Measurements from ENCODE around the gene NRXN3.

The NRXN3 gene

GRCh38 chr14:78840898-78841297 is 670.7 kb downstream of the NRXN3 start:
- no peaks in the 10 kb centered on the region for H3K4me1 ChIP-seq (ENCODE audit: control insufficient read depth, insufficient read depth, low read length, unreplicated experiment)
- H3K4me3 ChIP-seq (ENCODE audit: low read depth, low read length): no peak overlapping the region

GRCh38 chr14:78847801-78848200 is 677.6 kb downstream of the NRXN3 start:
- no peak overlapping the region for H3K27ac ChIP-seq (ENCODE audit: low read depth, low read length)
- H3K27me3 ChIP-seq (ENCODE audit: insufficient read depth, low read length): peaks cover 22% of the 10 kb centered on the region; the same call in 1 of the 2 replicates
- H2AFZ ChIP-seq (ENCODE audit: low read length, unreplicated experiment): no peak overlapping the region
- H3K4me1 ChIP-seq (ENCODE audit: control insufficient read depth, insufficient read depth, low read length, unreplicated experiment): no peaks in the 10 kb centered on the region
- no peaks in the 10 kb centered on the region for H3K79me2 ChIP-seq (ENCODE audit: control insufficient read depth, insufficient read depth, low read length, unreplicated experiment)
- H3K36me3 ChIP-seq (ENCODE audit: insufficient read depth, low read length): no peaks in the 10 kb centered on the region
- no peak overlapping the region for H3K4me3 ChIP-seq (ENCODE audit: low read depth, low read length)

More at GRCh38 chr14:78840898-78841297, 670.7 kb downstream of the NRXN3 start:
- no peaks in the 10 kb centered on the region for H3K79me2 ChIP-seq (ENCODE audit: control insufficient read depth, insufficient read depth, low read length, unreplicated experiment)
- no peak overlapping the region for H2AFZ ChIP-seq (ENCODE audit: low read length, unreplicated experiment)
- H3K36me3 ChIP-seq (ENCODE audit: insufficient read depth, low read length): no peaks in the 10 kb centered on the region
- no peak overlapping the region for H3K27ac ChIP-seq (ENCODE audit: low read depth, low read length)
- peaks cover 36% of the 10 kb centered on the region for H3K27me3 ChIP-seq (ENCODE audit: insufficient read depth, low read length)

GRCh38 chr14:78848234-78848820 is 678.2 kb downstream of the NRXN3 start:
- no peaks in the 10 kb centered on the region for H3K4me1 ChIP-seq (ENCODE audit: control insufficient read depth, insufficient read depth, low read length, unreplicated experiment)
- H3K27me3 ChIP-seq (ENCODE audit: insufficient read depth, low read length): peaks cover 22% of the 10 kb centered on the region; the same call in 1 of the 2 replicates
- no peak overlapping the region for H2AFZ ChIP-seq (ENCODE audit: low read length, unreplicated experiment)
- no peaks in the 10 kb centered on the region for H3K79me2 ChIP-seq (ENCODE audit: control insufficient read depth, insufficient read depth, low read length, unreplicated experiment)
- H3K4me3 ChIP-seq (ENCODE audit: low read depth, low read length): no peak overlapping the region
- H3K27ac ChIP-seq (ENCODE audit: low read depth, low read length): no peak overlapping the region
- H3K36me3 ChIP-seq (ENCODE audit: insufficient read depth, low read length): no peaks in the 10 kb centered on the region

GRCh38 chr14:78849952-78850351 is 679.8 kb downstream of the NRXN3 start:
- Histone ChIP-seq H3K36me3 (ENCODE audit: insufficient read depth, low read length) (no peaks in the 10 kb centered on the region), H3K27ac (ENCODE audit: low read depth, low read length) (no peak overlapping the region), H3K4me1 (ENCODE audit: control insufficient read depth, insufficient read depth, low read length, unreplicated experiment) (no peaks in the 10 kb centered on the region), H3K27me3 (ENCODE audit: insufficient read depth, low read length) (peaks cover 30% of the 10 kb centered on the region; the same call in 1 of the 2 replicates), H3K4me3 (ENCODE audit: low read depth, low read length) (no peak overlapping the region), H3K79me2 (ENCODE audit: control insufficient read depth, insufficient read depth, low read length, unreplicated experiment) (no peaks in the 10 kb centered on the region), H2AFZ (ENCODE audit: low read length, unreplicated experiment) (no peak overlapping the region)

- Histone ChIP-seq H3K27ac (ENCODE audit: low read depth, low read length) (no peak overlapping the region), H3K79me2 (ENCODE audit: control insufficient read depth, insufficient read depth, low read length, unreplicated experiment) (no peaks in the 10 kb centered on the region), H3K4me1 (ENCODE audit: control insufficient read depth, insufficient read depth, low read length, unreplicated experiment) (no peaks in the 10 kb centered on the region), H3K27me3 (ENCODE audit: insufficient read depth, low read length) (peaks cover 26% of the 10 kb centered on the region; the same call in 1 of the 2 replicates), H2AFZ (ENCODE audit: low read length, unreplicated experiment) (no peak overlapping the region), H3K4me3 (ENCODE audit: low read depth, low read length) (no peak overlapping the region), H3K36me3 (ENCODE audit: insufficient read depth, low read length) (no peaks in the 10 kb centered on the region)
Observed at GRCh38 chr14:78851189-78851588, 681.0 kb downstream of the NRXN3 start.

- no peak overlapping the region for H3K4me3 ChIP-seq (ENCODE audit: low read depth, low read length)
- H3K27me3 ChIP-seq (ENCODE audit: insufficient read depth, low read length): peaks cover 18% of the 10 kb centered on the region; the same call in 1 of the 2 replicates
- no peaks in the 10 kb centered on the region for H3K79me2 ChIP-seq (ENCODE audit: control insufficient read depth, insufficient read depth, low read length, unreplicated experiment)
- no peak overlapping the region for H3K27ac ChIP-seq (ENCODE audit: low read depth, low read length)
- H3K4me1 ChIP-seq (ENCODE audit: control insufficient read depth, insufficient read depth, low read length, unreplicated experiment): no peaks in the 10 kb centered on the region
- H3K36me3 ChIP-seq (ENCODE audit: insufficient read depth, low read length): no peaks in the 10 kb centered on the region
- H2AFZ ChIP-seq (ENCODE audit: low read length, unreplicated experiment): no peak overlapping the region
Observed at GRCh38 chr14:78852040-78852439, 681.9 kb downstream of the NRXN3 start.

- no peaks in the 10 kb centered on the region for H3K79me2 ChIP-seq (ENCODE audit: control insufficient read depth, insufficient read depth, low read length, unreplicated experiment)
- H3K4me1 ChIP-seq (ENCODE audit: control insufficient read depth, insufficient read depth, low read length, unreplicated experiment): no peaks in the 10 kb centered on the region
- no peaks in the 10 kb centered on the region for H3K36me3 ChIP-seq (ENCODE audit: insufficient read depth, low read length)
- peaks cover 17% of the 10 kb centered on the region; the same call in 1 of the 2 replicates for H3K27me3 ChIP-seq (ENCODE audit: insufficient read depth, low read length)
- no peak overlapping the region for H3K4me3 ChIP-seq (ENCODE audit: low read depth, low read length)
- H2AFZ ChIP-seq (ENCODE audit: low read length, unreplicated experiment): no peak overlapping the region
- no peak overlapping the region for H3K27ac ChIP-seq (ENCODE audit: low read depth, low read length)
Observed at GRCh38 chr14:78857974-78858373, 687.8 kb downstream of the NRXN3 start.

GRCh38 chr14:78863143-78863542 is 693.0 kb downstream of the NRXN3 start:
- no peaks in the 10 kb centered on the region for H3K79me2 ChIP-seq (ENCODE audit: control insufficient read depth, insufficient read depth, low read length, unreplicated experiment)
- H3K27ac ChIP-seq (ENCODE audit: low read depth, low read length): no peak overlapping the region
- H3K4me3 ChIP-seq (ENCODE audit: low read depth, low read length): no peak overlapping the region
- H3K4me1 ChIP-seq (ENCODE audit: control insufficient read depth, insufficient read depth, low read length, unreplicated experiment): no peaks in the 10 kb centered on the region
- H3K36me3 ChIP-seq (ENCODE audit: insufficient read depth, low read length): no peaks in the 10 kb centered on the region
- H3K27me3 ChIP-seq (ENCODE audit: insufficient read depth, low read length): 0 out of 2 replicates have a peak, but pooled peaks cover 6% of the 10 kb centered on the region
- no peak overlapping the region for H2AFZ ChIP-seq (ENCODE audit: low read length, unreplicated experiment)

- H2AFZ ChIP-seq (ENCODE audit: low read length, unreplicated experiment): no peak overlapping the region
- no peak overlapping the region for H3K27ac ChIP-seq (ENCODE audit: low read depth, low read length)
- H3K4me1 ChIP-seq (ENCODE audit: control insufficient read depth, insufficient read depth, low read length, unreplicated experiment): no peaks in the 10 kb centered on the region
- peaks cover 19% of the 10 kb centered on the region; the same call in 1 of the 2 replicates for H3K27me3 ChIP-seq (ENCODE audit: insufficient read depth, low read length)
- H3K79me2 ChIP-seq (ENCODE audit: control insufficient read depth, insufficient read depth, low read length, unreplicated experiment): no peaks in the 10 kb centered on the region
- H3K4me3 ChIP-seq (ENCODE audit: low read depth, low read length): no peak overlapping the region
- H3K36me3 ChIP-seq (ENCODE audit: insufficient read depth, low read length): no peaks in the 10 kb centered on the region
Observed at GRCh38 chr14:78872837-78873236, 702.7 kb downstream of the NRXN3 start.

- H3K27me3 ChIP-seq (ENCODE audit: insufficient read depth, low read length): peaks cover 19% of the 10 kb centered on the region; the same call in 1 of the 2 replicates
Observed at GRCh38 chr14:78873581-78873980, 703.4 kb downstream of the NRXN3 start.

GRCh38 chr14:78875049-78875448 is 704.9 kb downstream of the NRXN3 start:
- Histone ChIP-seq H3K36me3 (ENCODE audit: insufficient read depth, low read length) (no peaks in the 10 kb centered on the region), H2AFZ (ENCODE audit: low read length, unreplicated experiment) (no peak overlapping the region), H3K4me3 (ENCODE audit: low read depth, low read length) (no peak overlapping the region), H3K79me2 (ENCODE audit: control insufficient read depth, insufficient read depth, low read length, unreplicated experiment) (no peaks in the 10 kb centered on the region), H3K27me3 (ENCODE audit: insufficient read depth, low read length) (peaks cover 13% of the 10 kb centered on the region; the same call in 1 of the 2 replicates), H3K4me1 (ENCODE audit: control insufficient read depth, insufficient read depth, low read length, unreplicated experiment) (no peaks in the 10 kb centered on the region), H3K27ac (ENCODE audit: low read depth, low read length) (no peak overlapping the region)

More at GRCh38 chr14:78873581-78873980, 703.4 kb downstream of the NRXN3 start:
- Histone ChIP-seq H3K79me2 (ENCODE audit: control insufficient read depth, insufficient read depth, low read length, unreplicated experiment) (no peaks in the 10 kb centered on the region), H3K36me3 (ENCODE audit: insufficient read depth, low read length) (no peaks in the 10 kb centered on the region), H2AFZ (ENCODE audit: low read length, unreplicated experiment) (no peak overlapping the region), H3K4me3 (ENCODE audit: low read depth, low read length) (no peak overlapping the region), H3K4me1 (ENCODE audit: control insufficient read depth, insufficient read depth, low read length, unreplicated experiment) (no peaks in the 10 kb centered on the region), H3K27ac (ENCODE audit: low read depth, low read length) (no peak overlapping the region)

Data from ACC112 (cell line).